GM21825 (cell line): ENCODE measurements around the gene UBA52.
"Not testable (repeated sequence)": the region's sequence is repeated elsewhere in the genome, so short reads cannot be mapped to it uniquely, and the experiment has no call there.

Experiments
- ATAC-seq: cut with Tn5 transposase; IDR thresholded peaks from one replicate; pipeline ENCODE4 v1.9.1; 2021; ENCODE audit warnings: mild to moderate bottlenecking, moderate library complexity; ENCODE audit not compliant: unreplicated experiment

UBA52 gene

GRCh38 chr19:18591735-18592385 is 20.2 kb downstream of the UBA52 start:
- no peak for ATAC-seq

GRCh38 chr19:18592732-18593131 is 21.1 kb downstream of the UBA52 start:
- not testable (repeated sequence) for ATAC-seq

GRCh38 chr19:18593367-18594095 is 21.9 kb downstream of the UBA52 start:
- no peak for ATAC-seq

- peak; percentile 54 for ATAC-seq
Measured at GRCh38 chr19:18594096-18594823, 22.6 kb downstream of the UBA52 start.

GRCh38 chr19:18594824-18595373 is 23.2 kb downstream of the UBA52 start:
- no peak for ATAC-seq

GRCh38 chr19:18595475-18595874 is 23.8 kb downstream of the UBA52 start:
- ATAC-seq = no peak

GRCh38 chr19:18596752-18597157 is 25.1 kb downstream of the UBA52 start:
- no peak for ATAC-seq

- no peak for ATAC-seq
Measured at GRCh38 chr19:18597809-18598660, 26.4 kb downstream of the UBA52 start.

GRCh38 chr19:18599485-18599884 is 27.8 kb downstream of the UBA52 start:
- ATAC-seq = no peak

GRCh38 chr19:18600692-18601397 is 29.2 kb downstream of the UBA52 start:
- ATAC-seq = not testable (repeated sequence)

GRCh38 chr19:18601875-18602274 is 30.2 kb downstream of the UBA52 start:
- ATAC-seq = no peak

GRCh38 chr19:18603255-18603957 is 31.7 kb downstream of the UBA52 start:
- no peak for ATAC-seq

- no peak for ATAC-seq
Measured at GRCh38 chr19:18603958-18604819, 32.5 kb downstream of the UBA52 start.

- no peak for ATAC-seq
Measured at GRCh38 chr19:18604820-18605159, 33.1 kb downstream of the UBA52 start.

- no peak for ATAC-seq
Measured at GRCh38 chr19:18605196-18605545, 33.5 kb downstream of the UBA52 start.

GRCh38 chr19:18605546-18606280 is 34.1 kb downstream of the UBA52 start:
- no peak for ATAC-seq

GRCh38 chr19:18606281-18607225 is 34.9 kb downstream of the UBA52 start, which contains the start of gene CRLF1:
Gene CRLF1, minus strand, starts transcription at chr19:18606799. Its CDS starts 143 bp downstream, at chr19:18606656.
- ATAC-seq = no peak
